Measurements from ENCODE around the gene TBC1D1. TPM values are rescaled to one million over a fixed set of nuclear protein-coding genes. Genes with fewer than 3 reads are reported as not detected.

The TBC1D1 gene
- total RNA-seq, 1 donor from 2014 or later, result 78.9 TPM

- H3K4me1 Mint-ChIP-seq, result peaks cover 17% of the 10 kb centered on the region
- H3K27me3 Mint-ChIP-seq (ENCODE audit: low read depth), result no peaks in the 10 kb centered on the region
- peaks cover 21% of the 10 kb centered on the region for H3K36me3 Mint-ChIP-seq
- no peak for DNase-seq (ENCODE audit: low spot score in 2 of 2, unreplicated experiment in 2 of 2)
- TF ChIP-seq CTCF (IDR thresholded peaks at IDR 0.05; ENCODE audit: unreplicated experiment), result no peak
- H3K27ac Mint-ChIP-seq, result no peak overlapping the region
- H3K9me3 Mint-ChIP-seq, result no peaks in the 10 kb centered on the region
- no peak overlapping the region for H3K4me3 Mint-ChIP-seq
Observed at GRCh38 chr4:38076153-38076669, 185.3 kb downstream of the TBC1D1 start.

- Mint-ChIP-seq H3K27ac (no peak overlapping the region), H3K4me3 (no peak overlapping the region), H3K27me3 (ENCODE audit: low read depth) (no peaks in the 10 kb centered on the region), H3K9me3 (no peaks in the 10 kb centered on the region), H3K4me1 (peaks cover 20% of the 10 kb centered on the region), H3K36me3 (peaks cover 25% of the 10 kb centered on the region)
- no peak for TF ChIP-seq CTCF (IDR thresholded peaks at IDR 0.05; ENCODE audit: unreplicated experiment)
- DNase-seq (ENCODE audit: low spot score in 2 of 2, unreplicated experiment in 2 of 2), result no peak
Observed at GRCh38 chr4:38077791-38078489, 187.1 kb downstream of the TBC1D1 start.

DNA sequence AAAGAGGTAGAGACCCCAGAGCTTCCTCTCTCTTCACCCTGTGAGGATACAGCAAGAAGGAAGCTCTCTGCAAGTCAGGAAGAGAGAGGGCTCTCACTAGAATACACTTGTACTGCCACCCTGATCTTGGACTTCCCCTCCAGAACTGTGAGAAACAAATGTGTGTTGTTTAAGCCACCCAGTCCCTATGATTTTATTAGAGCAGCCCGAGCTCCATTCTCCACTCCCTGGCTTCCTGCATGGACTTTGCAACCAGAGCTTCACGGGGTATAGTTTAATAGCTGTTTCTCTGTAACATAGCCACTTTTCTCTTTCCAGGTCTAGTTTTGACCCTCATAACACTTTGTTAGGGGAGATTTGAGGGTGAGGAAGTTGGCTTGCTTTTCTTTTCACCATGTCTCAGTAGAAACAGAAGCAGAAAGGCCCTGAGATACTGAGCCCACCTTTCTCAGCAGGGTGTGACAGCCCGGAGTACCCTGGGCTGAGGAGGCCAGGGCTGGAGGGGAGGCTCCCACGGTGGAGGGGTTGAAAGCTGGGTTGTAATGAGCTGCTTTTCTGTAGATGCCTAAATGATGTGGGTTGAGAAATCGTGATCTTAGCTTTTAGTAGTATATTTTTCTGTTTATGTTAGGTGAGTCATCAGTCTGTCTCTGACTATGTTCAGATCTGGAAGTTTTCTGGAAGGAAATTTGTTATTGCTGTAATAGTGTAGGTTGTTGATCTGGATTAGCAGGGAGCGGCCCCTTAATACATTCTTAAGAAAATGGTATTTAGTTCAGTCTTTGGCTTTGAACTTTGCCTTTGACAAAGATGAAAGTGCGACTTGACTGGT lies 187.9 kb downstream of the TBC1D1 start:
- no peaks in the 10 kb centered on the region for H3K27me3 Mint-ChIP-seq (ENCODE audit: low read depth)

GRCh38 chr4:38080061-38080974 lies 189.4 kb downstream of the TBC1D1 start:
- H3K36me3 Mint-ChIP-seq, result peaks cover 17% of the 10 kb centered on the region
- no peak overlapping the region for H3K4me3 Mint-ChIP-seq
- peaks cover 30% of the 10 kb centered on the region for H3K4me1 Mint-ChIP-seq
- no peak overlapping the region for H3K27ac Mint-ChIP-seq
- H3K9me3 Mint-ChIP-seq, result no peaks in the 10 kb centered on the region
- DNase-seq (ENCODE audit: low spot score in 2 of 2, unreplicated experiment in 2 of 2), result no peak
- no peaks in the 10 kb centered on the region for H3K27me3 Mint-ChIP-seq (ENCODE audit: low read depth)
- no peak for TF ChIP-seq CTCF (IDR thresholded peaks at IDR 0.05; ENCODE audit: unreplicated experiment)

More for the DNA sequence above, 187.9 kb downstream of the TBC1D1 start:
- peak overlapping the region; percentile 43 for H3K27ac Mint-ChIP-seq
- no peaks in the 10 kb centered on the region for H3K9me3 Mint-ChIP-seq
- no peak overlapping the region for H3K4me3 Mint-ChIP-seq
- DNase-seq (ENCODE audit: low spot score in 2 of 2, unreplicated experiment in 2 of 2), result no peak
- H3K36me3 Mint-ChIP-seq, result peaks cover 22% of the 10 kb centered on the region
- TF ChIP-seq CTCF (IDR thresholded peaks at IDR 0.05; ENCODE audit: unreplicated experiment), result no peak
- peaks cover 21% of the 10 kb centered on the region for H3K4me1 Mint-ChIP-seq

GRCh38 chr4:38082021-38082420 lies 191.1 kb downstream of the TBC1D1 start:
- Mint-ChIP-seq H3K9me3 (no peaks in the 10 kb centered on the region), H3K4me3 (no peak overlapping the region), H3K36me3 (peaks cover 14% of the 10 kb centered on the region), H3K4me1 (peaks cover 44% of the 10 kb centered on the region), H3K27me3 (ENCODE audit: low read depth) (no peaks in the 10 kb centered on the region), H3K27ac (no peak overlapping the region)
- no peak for TF ChIP-seq CTCF (IDR thresholded peaks at IDR 0.05; ENCODE audit: unreplicated experiment)
- no peak for DNase-seq (ENCODE audit: low spot score in 2 of 2, unreplicated experiment in 2 of 2)

Data from mesothelial cell of epicardium (in vitro differentiated cells).